H9 (cell line): ENCODE measurements around the gene THY1. TPM values are rescaled to one million over a fixed set of nuclear protein-coding genes. Genes with fewer than 3 reads are reported as not detected.

Experiments
- DNase-seq: peaks from one replicate; pipeline ENCODE4 v3.0.0-alpha.2; 2017
- H2AFZ ChIP-seq: one replicate; pipeline ENCODE4 v1.6.1; 2013; ENCODE audit warnings: mild to moderate bottlenecking, low read length, control low read depth, moderate library complexity
- H2AK5ac ChIP-seq: 2 replicates; pipeline ENCODE4 v1.6.1; 2013; ENCODE audit warnings: low read length, control low read depth, mixed read lengths; ENCODE audit not compliant: insufficient read length
- H2BK120ac ChIP-seq: one replicate; pipeline ENCODE4 v1.6.1; 2013; ENCODE audit warnings: low read depth, mild to moderate bottlenecking, low read length, control low read depth, inconsistent platforms; ENCODE audit not compliant: poor library complexity, severe bottlenecking
- H2BK12ac ChIP-seq: 2 replicates; pipeline ENCODE4 v1.6.1; 2013; ENCODE audit warnings: low read length, control low read depth, mixed read lengths, low read depth; ENCODE audit not compliant: insufficient read length
- H2BK15ac ChIP-seq: 2 replicates; pipeline ENCODE4 v1.6.1; 2013; ENCODE audit warnings: low read depth, low read length, control low read depth
- H2BK20ac ChIP-seq: one replicate; pipeline ENCODE4 v1.6.1; 2013; ENCODE audit warnings: low read depth, mild to moderate bottlenecking, low read length, control low read depth, inconsistent platforms; ENCODE audit not compliant: poor library complexity, severe bottlenecking
- H2BK5ac ChIP-seq: 2 replicates; pipeline ENCODE4 v1.6.1; 2013; ENCODE audit warnings: low read length, control low read depth, mixed read lengths; ENCODE audit not compliant: insufficient read length
- H3K14ac ChIP-seq: 2 replicates; pipeline ENCODE4 v1.6.1; 2013; ENCODE audit warnings: low read length, control low read depth; ENCODE audit not compliant: insufficient read depth
- H3K18ac ChIP-seq: 2 replicates; pipeline ENCODE4 v1.6.1; 2013; ENCODE audit warnings: low read depth, mild to moderate bottlenecking, mixed read lengths, low read length, control low read depth; ENCODE audit not compliant: insufficient read length
- H3K23ac ChIP-seq: 2 replicates; pipeline ENCODE4 v1.6.1; 2013; ENCODE audit warnings: low read length, control low read depth, mixed read lengths, low read depth; ENCODE audit not compliant: insufficient read length
- H3K23me2 ChIP-seq: 2 replicates; pipeline ENCODE4 v1.6.1; 2013; ENCODE audit warnings: low read depth, mild to moderate bottlenecking, mixed read lengths, low read length, control low read depth; ENCODE audit not compliant: insufficient read length, poor library complexity, severe bottlenecking
- H3K27ac ChIP-seq: 2 replicates; pipeline ENCODE4 v1.5.1; 2013; ENCODE audit warnings: low read length, control low read depth, mixed read lengths, low read depth; ENCODE audit not compliant: insufficient read length
- H3K27me3 ChIP-seq: 2 replicates; pipeline ENCODE4 v1.6.1; 2013; ENCODE audit warnings: low read length, control low read depth, inconsistent platforms; ENCODE audit not compliant: insufficient read depth
- H3K4ac ChIP-seq: 2 replicates; pipeline ENCODE4 v1.6.1; 2013; ENCODE audit warnings: low read depth, mild to moderate bottlenecking, control low read depth, inconsistent platforms, low read length, moderate library complexity
- H3K4me1 ChIP-seq: 2 replicates; pipeline ENCODE4 v1.6.1; 2013; ENCODE audit warnings: low read length, control low read depth, inconsistent platforms; ENCODE audit not compliant: insufficient read depth
- H3K4me2 ChIP-seq: 2 replicates; pipeline ENCODE4 v1.6.1; 2013; ENCODE audit warnings: low read length, control low read depth, mixed read lengths; ENCODE audit not compliant: insufficient read length, insufficient read depth
- H3K56ac ChIP-seq: 2 replicates; pipeline ENCODE4 v1.6.1; 2013; ENCODE audit warnings: low read depth, mild to moderate bottlenecking, mixed read lengths, low read length, control low read depth; ENCODE audit not compliant: insufficient read length
- H3K79me1 ChIP-seq: 2 replicates; pipeline ENCODE4 v1.6.1; 2013; ENCODE audit warnings: low read depth, mild to moderate bottlenecking, moderate library complexity, low read length, control low read depth, inconsistent platforms; ENCODE audit not compliant: insufficient read depth, poor library complexity, severe bottlenecking
- H3K79me2 ChIP-seq: 2 replicates; pipeline ENCODE4 v1.6.1; 2013; ENCODE audit warnings: low read length, control low read depth, inconsistent platforms; ENCODE audit not compliant: insufficient read depth
- H3K9ac ChIP-seq: 2 replicates; pipeline ENCODE4 v1.6.1; 2013; ENCODE audit warnings: low read length, control low read depth, mixed read lengths; ENCODE audit not compliant: insufficient read length; ENCODE audit errors: extremely low read depth
- H3K9me3 ChIP-seq: one replicate; pipeline ENCODE4 v1.6.1; 2013; ENCODE audit warnings: low read depth, low read length, inconsistent platforms; ENCODE audit not compliant: control insufficient read depth
- H3T11ph ChIP-seq: one replicate; pipeline ENCODE4 v1.6.1; 2013; ENCODE audit warnings: mild to moderate bottlenecking, low read length, control low read depth, inconsistent platforms
- H4K20me1 ChIP-seq: one replicate; pipeline ENCODE4 v1.6.1; 2013; ENCODE audit not compliant: control insufficient read depth, insufficient read length, insufficient read depth
- H4K5ac ChIP-seq: 2 replicates; pipeline ENCODE4 v1.6.1; 2013; ENCODE audit warnings: low read depth, mild to moderate bottlenecking, mixed read lengths, low read length, control low read depth; ENCODE audit not compliant: insufficient read length
- H4K8ac ChIP-seq: replicated peaks from 2 replicates; pipeline ENCODE4 v1.6.1; 2013; ENCODE audit warnings: low read length, control low read depth, mixed read lengths, low read depth; ENCODE audit not compliant: insufficient read length
- H4K91ac ChIP-seq: 2 replicates; pipeline ENCODE4 v1.6.1; 2013; ENCODE audit warnings: low read depth, mild to moderate bottlenecking, moderate library complexity, mixed read lengths, low read length, control low read depth; ENCODE audit not compliant: insufficient read length
- H3K27ac Mint-ChIP-seq, 3 experiments: 2 replicates in 2 of 3; 3 replicates in 1 of 3; pipeline ENCODE4 v1.8.0; 2020 to 2021; ENCODE audit warnings: mixed read lengths in 3 of 3, mild to moderate bottlenecking in 1 of 3, moderate library complexity in 1 of 3
- H3K27me3 Mint-ChIP-seq: 2 replicates; pipeline ENCODE4 v1.8.0; 2021; ENCODE audit warnings: low read depth, mild to moderate bottlenecking, moderate library complexity, mixed read lengths
- H3K36me3 Mint-ChIP-seq, 3 experiments: 2 replicates in 2 of 3; 3 replicates in 1 of 3; pipeline ENCODE4 v1.8.0; 2020 to 2021; ENCODE audit warnings: low read depth in 3 of 3, mixed read lengths in 3 of 3; ENCODE audit not compliant: insufficient read depth in 1 of 3
- H3K4me1 Mint-ChIP-seq, 2 experiments: 2 replicates each; pipeline ENCODE4 v1.8.0; 2020; ENCODE audit warnings: mixed read lengths in 2 of 2
- H3K4me3 Mint-ChIP-seq, 2 experiments: 2 replicates in 1 of 2; 3 replicates in 1 of 2; pipeline ENCODE4 v1.8.0; 2020 to 2021; ENCODE audit warnings: mild to moderate bottlenecking in 2 of 2, mixed read lengths in 2 of 2, moderate library complexity in 1 of 2
- H3K9me3 Mint-ChIP-seq, 2 experiments: 2 replicates in 1 of 2; 3 replicates in 1 of 2; pipeline ENCODE4 v1.8.0; 2020; ENCODE audit warnings: mild to moderate bottlenecking in 2 of 2, mixed read lengths in 2 of 2, moderate library complexity in 1 of 2
- CTCF ChIP-seq: fragments of 200-600 bp; sonication (generic); conservative IDR thresholded peaks from 3 replicates; pipeline ENCODE4 v1.8.0; 2021; ENCODE audit warnings: antibody characterized with exemption, mild to moderate bottlenecking
- WGBS: extraction: QIAGEN DNeasy Blood & Tissue Kit; methylation state at CpG from one replicate; pipeline ENCODE4 v1.1.7; 2013; ENCODE audit warnings: missing lambda C conversion rate, low lambda C conversion rate, mixed read lengths; ENCODE audit not compliant: insufficient read length; ENCODE audit errors: extremely low coverage; 5-methylcytosine and 5-hydroxymethylcytosine counted together
- total RNA-seq: library from RNA; stranded (reverse); gene quantifications from 2 replicates; pipeline ENCODE4 v1.2.1, GENCODE V29; 2021

THY1 gene
- total RNA-seq, 1 experiment from 2014 or later: 176 TPM

- Histone ChIP-seq H3K18ac (no peak overlapping the region), H3K27ac (no peak overlapping the region), H3K9me3 (no peaks in the 10 kb centered on the region), H3K4me2 (no peak overlapping the region), H2BK12ac (no peak overlapping the region), H2BK5ac (no peak overlapping the region), H4K8ac (no peak overlapping the region), H3K14ac (no peak overlapping the region), H3K79me2 (no peaks in the 10 kb centered on the region), H3K4ac (no peak overlapping the region), H3K4me1 (no peaks in the 10 kb centered on the region), H4K91ac (no peak overlapping the region), H2BK20ac (no peak overlapping the region), H3T11ph (no peak overlapping the region), H3K79me1 (no peaks in the 10 kb centered on the region), H4K5ac (no peak overlapping the region), H2BK120ac (no peak overlapping the region), H2AK5ac (no peak overlapping the region), H2AFZ (no peak overlapping the region), H3K27me3 (no peaks in the 10 kb centered on the region), H3K23me2 (no peaks in the 10 kb centered on the region), H4K20me1 (no peaks in the 10 kb centered on the region), H3K23ac (no peak overlapping the region), H3K56ac (no peak overlapping the region), H2BK15ac (no peak overlapping the region), H3K9ac (no peak overlapping the region)
- no peak for DNase-seq
- peaks cover 3% of the 10 kb centered on the region for H3K27me3 Mint-ChIP-seq
- no CpG with 5 or more reads among the region's 5 CpGs for WGBS
- TF ChIP-seq CTCF: no peak
- H3K4me3 Mint-ChIP-seq: no peak overlapping the region
- H3K4me1 Mint-ChIP-seq: peaks cover 7 to 8% of the 10 kb centered on the region in 2 experiments
- no peaks in the 10 kb centered on the region for H3K9me3 Mint-ChIP-seq
- no peaks in the 10 kb centered on the region for H3K36me3 Mint-ChIP-seq
- peak overlapping the region in 2 of 3 experiments; percentile 30 to 63; a peak in 2 of 7 replicates for H3K27ac Mint-ChIP-seq
Observed at GRCh38 chr11:119447664-119448242, 24.8 kb upstream of the THY1 start.
